ENCODE results near the gene TMC4.
"Not testable (repeated sequence)": the region's sequence is repeated elsewhere in the genome, so short reads cannot be mapped to it uniquely, and the experiment has no call there.

The TMC4 gene

GRCh38 chr19:54179262-54179852 lies 6.4 kb upstream of the TMC4 start:
- no peak for DNase-seq (ENCODE audit: low read depth in 2 of 2)

- DNase-seq (ENCODE audit: low read depth in 2 of 2): no peak
These were observed 5.8 kb upstream of the TMC4 start for GRCh38 chr19:54178581-54179261.

DNA sequence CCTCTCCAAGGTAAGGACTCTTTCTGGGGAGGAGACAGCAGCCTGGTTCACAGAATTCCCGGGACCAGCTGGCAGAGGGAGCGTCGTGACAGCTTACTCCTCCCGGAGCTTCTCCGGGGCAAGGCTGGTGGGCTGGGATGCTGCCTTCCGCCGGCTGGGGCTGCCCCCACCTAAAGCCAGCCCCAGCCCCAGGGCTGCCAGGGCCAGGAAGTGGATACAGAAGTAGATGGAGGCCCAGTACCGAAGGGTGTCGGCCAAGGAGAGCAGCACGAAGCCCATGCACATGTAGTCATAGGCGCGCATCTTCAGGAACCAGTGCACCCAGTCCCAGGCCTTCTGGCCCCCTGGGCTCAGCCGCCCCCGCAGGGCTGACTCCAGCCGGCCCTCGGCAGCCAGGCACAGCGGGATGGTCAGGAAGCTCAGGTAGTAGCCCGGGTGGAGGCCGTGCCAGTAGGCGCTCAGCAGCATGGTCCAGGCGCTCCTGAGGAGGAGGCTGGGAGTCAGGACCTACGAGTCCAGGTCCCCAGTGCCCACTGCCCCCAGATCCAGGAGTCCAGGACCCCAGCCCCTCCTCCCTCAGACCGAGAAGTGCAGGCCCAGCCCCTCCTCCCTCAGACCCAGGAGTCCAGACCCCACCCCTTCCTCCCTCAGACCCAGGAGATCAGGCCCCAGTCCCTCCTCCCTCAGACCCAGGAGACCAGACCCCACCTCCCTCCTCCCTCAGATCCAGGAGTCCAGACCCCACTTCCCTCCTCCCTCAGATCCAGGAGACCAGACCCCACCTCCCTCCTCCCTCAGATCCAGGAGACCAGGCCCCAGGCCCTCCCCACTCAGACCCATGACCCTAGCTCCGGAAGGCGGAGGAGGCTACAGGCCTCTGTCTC lies 1.2 kb upstream of the TMC4 start:
- DNase-seq (ENCODE audit: low read depth in 2 of 2): no peak

- no peak for DNase-seq (ENCODE audit: low read depth in 2 of 2)
These were observed 369 bp upstream of the TMC4 start for GRCh38 chr19:54173359-54173699.

DNA sequence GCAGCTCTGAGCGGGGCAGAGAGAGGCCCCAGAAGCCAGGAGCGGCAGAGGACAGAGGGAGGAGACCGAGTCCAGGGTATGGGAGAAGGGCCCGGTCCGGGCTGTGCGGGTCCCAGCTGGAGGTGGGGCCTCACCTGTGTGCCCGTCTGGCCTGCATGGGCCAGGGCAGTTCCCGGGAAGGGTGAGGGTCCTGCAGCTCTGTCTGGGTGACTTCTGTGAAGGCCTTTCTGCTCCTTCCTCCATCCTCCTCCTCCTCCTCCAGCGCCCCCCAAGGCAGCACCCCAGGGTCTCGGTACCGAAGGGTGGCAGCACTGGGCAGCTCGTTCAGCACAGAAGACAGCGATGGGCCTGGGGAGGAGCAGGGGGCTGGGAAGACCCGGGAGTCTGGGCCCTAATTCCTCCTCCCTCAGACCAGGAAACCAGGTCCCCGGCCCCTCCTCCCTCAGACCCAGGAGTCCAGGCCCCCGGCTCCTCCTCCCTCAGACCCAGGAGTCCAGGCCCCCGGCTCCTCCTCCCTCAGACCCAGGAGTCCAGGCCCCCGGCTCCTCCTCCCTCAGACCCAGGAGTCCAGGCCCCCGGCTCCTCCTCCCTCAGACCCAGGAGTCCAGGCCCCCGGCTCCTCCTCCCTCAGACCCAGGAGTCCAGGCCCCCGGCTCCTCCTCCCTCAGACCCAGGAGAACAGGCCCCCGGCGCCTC lies 1.1 kb downstream of the TMC4 start:
- DNase-seq (ENCODE audit: low read depth in 2 of 2): not testable (repeated sequence)

GRCh38 chr19:54169149-54169740 lies 3.7 kb downstream of the TMC4 start:
- no peak for DNase-seq (ENCODE audit: low read depth in 2 of 2)

DNA sequence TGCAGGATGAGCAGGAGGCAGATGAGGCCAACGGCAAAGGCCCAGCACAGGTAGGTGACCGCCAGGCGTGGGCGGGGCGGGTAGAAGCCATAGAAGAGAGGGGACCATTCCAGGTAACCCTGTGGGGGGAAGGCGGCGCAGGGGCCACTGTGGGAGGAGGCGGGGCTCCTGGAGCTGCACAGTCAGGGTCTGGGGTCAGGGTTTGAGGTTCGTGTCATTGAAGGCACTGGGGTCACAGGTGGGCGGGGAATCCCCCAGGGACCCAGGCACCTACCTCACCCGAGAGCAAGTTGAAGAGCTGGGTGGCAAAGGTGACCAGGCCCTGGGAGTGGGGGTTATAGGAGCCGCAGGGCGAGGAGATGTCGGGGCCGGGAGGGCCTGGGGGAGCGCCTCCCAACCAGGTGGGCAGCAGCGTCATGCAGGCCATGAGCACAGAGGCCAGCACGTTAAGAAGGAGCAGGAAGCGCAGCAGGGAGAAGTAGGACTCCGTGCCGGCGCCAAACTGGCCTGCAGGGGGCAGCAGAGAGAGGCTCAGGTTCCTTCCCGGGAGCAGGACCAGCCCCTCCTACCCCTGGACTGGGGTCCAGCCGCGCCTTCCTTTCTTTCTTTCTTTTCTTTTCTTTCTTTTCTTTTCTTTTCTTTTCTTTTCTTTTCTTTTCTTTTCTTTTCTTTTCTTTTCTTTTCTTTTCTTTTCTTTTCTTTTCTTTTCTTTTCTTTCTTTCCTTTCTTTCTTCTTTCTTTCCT lies 4.6 kb downstream of the TMC4 start:
- peak; percentile 52 to 54 for DNase-seq (ENCODE audit: low read depth in 2 of 2)

- DNase-seq (ENCODE audit: low read depth in 2 of 2): no peak
These were observed 7.7 kb downstream of the TMC4 start for GRCh38 chr19:54165222-54165621.

GRCh38 chr19:54164369-54165068 lies 8.4 kb downstream of the TMC4 start:
- DNase-seq (ENCODE audit: low read depth in 2 of 2): no peak

- no peak for DNase-seq (ENCODE audit: low read depth in 2 of 2)
These were observed 10.1 kb downstream of the TMC4 start for GRCh38 chr19:54162884-54163283.

- peak; percentile 15 to 16 for DNase-seq (ENCODE audit: low read depth in 2 of 2)
These were observed 10.6 kb downstream of the TMC4 start for GRCh38 chr19:54162241-54162805.

GRCh38 chr19:54160854-54161253 lies 12.1 kb downstream of the TMC4 start:
- no peak for DNase-seq (ENCODE audit: low read depth in 2 of 2)

- DNase-seq (ENCODE audit: low read depth in 2 of 2): no peak
These were observed 12.7 kb downstream of the TMC4 start for GRCh38 chr19:54160182-54160811.

DNA sequence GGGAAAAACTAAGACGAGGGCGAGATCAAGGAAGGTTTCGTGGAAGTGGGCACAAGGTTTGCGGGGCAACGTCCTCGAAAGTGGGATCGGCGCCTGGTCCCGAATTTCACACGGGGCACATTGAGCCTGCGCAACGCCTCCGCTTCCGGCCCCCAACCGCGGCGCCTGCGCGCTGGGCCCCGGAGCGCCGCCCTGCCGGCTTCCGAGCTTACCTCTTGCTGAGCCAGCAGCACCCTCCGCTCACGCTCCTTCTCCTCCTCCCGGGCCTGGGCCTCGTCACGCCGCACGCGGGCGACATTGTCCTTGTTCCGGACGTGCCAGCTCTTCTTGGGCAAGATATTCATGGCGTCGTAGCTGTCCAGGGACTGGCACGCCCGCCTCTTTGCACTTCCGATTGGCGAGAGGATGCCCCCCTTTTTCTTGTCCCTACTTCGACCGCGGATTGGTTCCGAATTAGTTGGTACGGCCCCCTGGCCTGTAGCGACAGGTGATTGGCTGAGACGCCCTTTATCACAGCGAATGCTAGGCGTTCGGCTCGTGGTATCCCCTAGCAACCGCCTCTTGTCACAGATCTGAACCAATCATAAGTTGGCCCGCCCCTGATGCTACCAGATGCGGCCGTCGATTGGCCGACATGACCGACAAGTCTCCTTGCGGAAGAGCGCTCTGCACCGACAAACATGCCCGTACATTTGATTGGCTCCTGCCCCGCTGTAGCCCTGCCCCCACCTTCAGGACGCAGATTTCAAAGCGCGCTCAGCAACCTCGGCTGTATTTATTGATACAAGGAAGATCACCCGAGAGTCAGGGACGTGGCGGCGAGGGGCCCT lies 13.4 kb downstream of the TMC4 start, which contains the start of gene LENG1:
TSS of gene LENG1 (minus strand) at position 370 of the 830 bp plus-strand sequence. CDS start at position 344, 26 bp downstream.
- DNase-seq (ENCODE audit: low read depth in 2 of 2): peak; percentile 100

GRCh38 chr19:54158812-54159351 lies 14.1 kb downstream of the TMC4 start:
- no peak for DNase-seq (ENCODE audit: low read depth in 2 of 2)

DNA sequence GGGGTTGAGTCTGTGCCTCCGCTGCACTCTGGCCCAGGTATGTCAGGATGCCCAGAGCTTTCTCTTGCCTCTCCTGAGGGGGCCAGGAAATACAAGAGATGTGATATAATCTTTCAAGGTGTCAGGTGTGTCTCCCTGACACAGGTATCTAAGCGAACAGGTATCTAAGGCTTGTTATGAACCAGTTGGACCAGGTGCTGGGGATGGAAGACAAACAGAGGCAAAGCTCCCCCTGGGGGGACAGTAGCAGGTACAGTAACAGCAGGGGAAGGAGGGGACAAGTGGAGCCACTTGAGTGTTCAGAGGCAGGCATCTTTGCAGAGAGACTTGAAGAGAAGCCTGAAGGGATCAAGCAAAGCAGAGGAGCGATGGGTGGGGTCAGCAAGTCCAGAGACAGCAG lies 16.0 kb downstream of the TMC4 start:
- DNase-seq (ENCODE audit: low read depth in 2 of 2): no peak

- DNase-seq (ENCODE audit: low read depth in 2 of 2): no peak
These were observed 16.5 kb downstream of the TMC4 start for GRCh38 chr19:54156490-54156889.

DNA sequence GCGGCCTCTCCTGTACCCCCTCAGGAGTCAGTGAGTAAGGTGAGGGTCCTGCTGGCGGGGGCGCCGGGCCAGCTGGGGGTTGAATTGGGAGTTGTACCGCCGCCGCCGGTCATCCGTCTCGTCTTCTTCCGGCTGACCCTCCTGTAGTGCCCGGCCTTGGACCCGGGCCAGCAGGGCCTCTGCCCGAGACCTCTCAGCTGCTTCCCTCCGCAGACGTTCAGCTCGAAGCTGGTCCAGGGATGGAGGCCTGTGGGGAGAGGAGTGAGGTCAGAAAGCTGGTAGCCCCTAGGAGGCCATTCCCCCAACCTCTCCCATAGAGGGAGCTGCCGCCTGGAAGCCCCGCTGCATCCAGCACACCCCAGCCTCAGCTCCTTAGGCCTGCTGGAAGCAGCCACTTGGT lies 17.3 kb downstream of the TMC4 start:
- DNase-seq (ENCODE audit: low read depth in 2 of 2): no peak
